Ishikawa (cell line): ENCODE measurements around the gene GLCCI1.

ENCODE experiments used
- CEBPB ChIP-seq: IDR thresholded peaks from 2 replicates; pipeline ENCODE4 v1.6.1; 2012
- CREB1 ChIP-seq: IDR thresholded peaks from 2 replicates; pipeline ENCODE4 v1.6.1; 2012; ENCODE audit warnings: low read depth
- EGR1 ChIP-seq: IDR thresholded peaks from 2 replicates; pipeline ENCODE4 v1.6.1; 2012
- EP300 ChIP-seq: IDR thresholded peaks from 2 replicates; pipeline ENCODE4 v1.6.1; 2012; ENCODE audit warnings: borderline replicate concordance
- MAX ChIP-seq: IDR thresholded peaks from 2 replicates; pipeline ENCODE4 v1.6.1; 2012
- RAD21 ChIP-seq: IDR thresholded peaks from 2 replicates; pipeline ENCODE4 v1.6.1; 2012; ENCODE audit warnings: low read depth
- REST ChIP-seq: IDR thresholded peaks from 2 replicates; pipeline ENCODE4 v1.6.1; 2012; ENCODE audit warnings: low read depth, mild to moderate bottlenecking
- TAF1 ChIP-seq: IDR thresholded peaks from 2 replicates; pipeline ENCODE4 v1.6.1; 2012; ENCODE audit warnings: low read depth, mild to moderate bottlenecking
- TCF12 ChIP-seq: IDR thresholded peaks from 2 replicates; pipeline ENCODE4 v1.6.1; 2012; ENCODE audit warnings: low read depth
- TEAD4 ChIP-seq: IDR thresholded peaks from 2 replicates; pipeline ENCODE4 v1.6.1; 2012
- USF1 ChIP-seq: IDR thresholded peaks from 2 replicates; pipeline ENCODE4 v1.6.1; 2012
- YY1 ChIP-seq: IDR thresholded peaks from 2 replicates; pipeline ENCODE4 v1.6.1; 2012; ENCODE audit warnings: low read depth
- ZBTB7A ChIP-seq: IDR thresholded peaks from 2 replicates; pipeline ENCODE4 v1.6.1; 2012; ENCODE audit warnings: low read depth

- TF ChIP-seq YY1 (no peak), CEBPB (no peak), EGR1 (no peak), TCF12 (no peak), TAF1 (no peak), MAX (no peak), REST (no peak), RAD21 (no peak), CREB1 (no peak), TEAD4 (no peak), EP300 (no peak), USF1 (no peak), ZBTB7A (no peak)
Measured at GRCh38 chr7:8085420-8085819, 116.8 kb downstream of the GLCCI1 start.
